ENCODE measurements around the gene SCD. TPM values are rescaled to one million over a fixed set of nuclear protein-coding genes. Genes with fewer than 3 reads are reported as not detected.

Gene SCD
- total RNA-seq, 2 donors from 2014 or later = 14.3 to 128 TPM

- WGBS, 2 donors = 68 to 70% methylated on average over 4 of the region's 4 CpGs
- Histone ChIP-seq H3K27ac (no peak overlapping the region), H3K9me3 (no peaks in the 10 kb centered on the region), H3K36me3 (replicated peaks in 1 of 2; ENCODE audit: insufficient read depth in 1 of 2, low read depth in 2 of 2) (no peaks in the 10 kb centered on the region), H3K27me3 (no peaks in the 10 kb centered on the region), H3K4me1 (no peaks in the 10 kb centered on the region), H3K4me3 (no peak overlapping the region)
- intact Hi-C loops (cut with DNase I) = no loop called here
- no peak for DNase-seq
- no peak for TF ChIP-seq POLR2A (IDR thresholded peaks at IDR 0.05)
- no peak for TF ChIP-seq CTCF (IDR thresholded peaks at IDR 0.05)
- no peak for ATAC-seq
These were observed 54.7 kb downstream of the SCD start for GRCh38 chr10:100401631-100402328.

GRCh38 chr10:100403734-100404133 lies 56.7 kb downstream of the SCD start:
- no peak overlapping the region for H3K4me3 ChIP-seq
- H3K27ac ChIP-seq = no peak overlapping the region
- intact Hi-C loops (cut with DNase I) = no loop called here
- H3K27me3 ChIP-seq = no peaks in the 10 kb centered on the region
- DNase-seq (no peak), ATAC-seq (no peak)
- no peaks in the 10 kb centered on the region for H3K36me3 ChIP-seq (replicated peaks in 1 of 2; ENCODE audit: insufficient read depth in 1 of 2, low read depth in 2 of 2)
- no peaks in the 10 kb centered on the region for H3K4me1 ChIP-seq
- TF ChIP-seq CTCF (IDR thresholded peaks at IDR 0.05) (no peak), POLR2A (IDR thresholded peaks at IDR 0.05) (no peak)
- WGBS, 2 donors = 66 to 77% methylated on average over 3 of the region's 3 CpGs
- no peaks in the 10 kb centered on the region for H3K9me3 ChIP-seq

- Histone ChIP-seq H3K9me3 (no peaks in the 10 kb centered on the region), H3K4me1 (no peaks in the 10 kb centered on the region), H3K4me3 (no peak overlapping the region), H3K36me3 (replicated peaks in 1 of 2; ENCODE audit: insufficient read depth in 1 of 2, low read depth in 2 of 2) (no peaks in the 10 kb centered on the region), H3K27ac (no peak overlapping the region), H3K27me3 (no peaks in the 10 kb centered on the region)
- ATAC-seq (no peak), DNase-seq (no peak)
- TF ChIP-seq POLR2A (IDR thresholded peaks at IDR 0.05) (no peak), CTCF (IDR thresholded peaks at IDR 0.05) (no peak)
- WGBS, 2 donors = 63 to 73% methylated on average over 3 of the region's 3 CpGs
- intact Hi-C loops (cut with DNase I) = no loop called here
These were observed 66.1 kb downstream of the SCD start for GRCh38 chr10:100413173-100413572.

Small RNAs within 50 kb of the gene (small RNA-seq; reads per million reads assigned to genes)
- not detected for gene RF00019

Other genes with a start within 250 kb of the SCD start
- 10 to 100 TPM in 1 of 2 donors, 1 to 10 TPM in 1; 3.6 to 14.3 TPM for gene ERLIN1, start 161.2 kb upstream of the SCD start, total RNA-seq
- 10 to 100 TPM in 1 of 2 donors, 1 to 10 TPM in 1; 8.6 to 13.7 TPM for gene CHUK, start 117.6 kb upstream of the SCD start, total RNA-seq
- gene CWF19L1, start 79.6 kb upstream of the SCD start, total RNA-seq = 10 to 100 TPM in 1 of 2 donors, 1 to 10 TPM in 1; 5.6 to 10.1 TPM
- 10 to 100 TPM in 1 of 2 donors, 1 to 10 TPM in 1; 4.3 to 16.1 TPM for gene BLOC1S2, start 60.6 kb upstream of the SCD start, total RNA-seq
- not detected for gene PKD2L1, start 17.0 kb upstream of the SCD start, total RNA-seq
- gene WNT8B, start 115.8 kb downstream of the SCD start, total RNA-seq = not detected
- gene SEC31B, start 172.6 kb downstream of the SCD start, total RNA-seq = 1 to 10 TPM; 4.3 to 6.5 TPM
- 10 to 100 TPM; 77.8 to 84.1 TPM for gene NDUFB8, start 182.6 kb downstream of the SCD start, total RNA-seq
- 1 to 10 TPM; 7.3 to 9.9 TPM for gene HIF1AN, start 188.7 kb downstream of the SCD start, total RNA-seq